Testis (tissue), 2 donors: ENCODE data around the gene LTA4H.

Source experiments
- CTCF ChIP-seq, 3 experiments: fragments of 450-650 bp in 2 of 3; fragments of 200-600 bp in 1 of 3; sonication (generic) in 1 of 3; IDR thresholded peaks; one replicate each; pipeline ENCODE4 v1.5.1; 2016 to 2019; ENCODE audit warnings: antibody characterized with exemption in 3 of 3, mild to moderate bottlenecking in 2 of 3, moderate library complexity in 1 of 3
- POLR2A ChIP-seq: fragments of 450-650 bp; IDR thresholded peaks from one replicate; pipeline ENCODE4 v1.6.1; 2017; ENCODE audit warnings: antibody characterized with exemption, mild to moderate bottlenecking, moderate library complexity

- TF ChIP-seq CTCF (IDR thresholded peaks at IDR 0.05) (no peak), POLR2A (no peak)
These were observed 40.2 kb upstream of the LTA4H start for GRCh38 chr12:96075560-96075959.
